ENCODE data around the gene MBNL1. TPM values are rescaled to one million over a fixed set of nuclear protein-coding genes. Genes with fewer than 3 reads are reported as not detected.

Gene MBNL1
- total RNA-seq, 1 experiment from 2014 or later, result 200 TPM

GRCh38 chr3:152469248-152470025 is 200.7 kb downstream of the MBNL1 start:
- H3K27me3 ChIP-seq (ENCODE audit: insufficient read depth, low read length), result no peaks in the 10 kb centered on the region
- ATAC-seq, result no peak
- no peaks in the 10 kb centered on the region for H4K20me1 ChIP-seq (ENCODE audit: insufficient read depth)
- H3K4me3 ChIP-seq (replicated peaks in 1 of 2; ENCODE audit: low read depth in 1 of 2, low read length in 2 of 2), result no peak overlapping the region
- 0 out of 4 replicates have a peak, but pooled peaks cover 2 to 5% of the 10 kb centered on the region in 2 experiments for H3K36me3 ChIP-seq (ENCODE audit: control insufficient read depth in 1 of 2, insufficient read depth in 2 of 2, low read length in 2 of 2)
- H3K9ac ChIP-seq (ENCODE audit: low read length), result no peak overlapping the region
- H3K79me2 ChIP-seq (ENCODE audit: insufficient read depth, low read length), result no peaks in the 10 kb centered on the region
- no peak overlapping the region for H3K4me2 ChIP-seq (ENCODE audit: low read length)
- ChIA-PET RAD21 (ENCODE audit: low non-redundant PET in 1 of 2, low total read pairs in 2 of 2, uncharacterized antibody in 2 of 2, unreplicated experiment in 2 of 2) (no interaction called here), POLR2A (no interaction called here), CTCF (no interaction called here)
- H3K27ac ChIP-seq (ENCODE audit: low read depth, low read length), result no peak overlapping the region
- no peak for DNase-seq (ENCODE audit: low read depth, low spot score)
- H2AFZ ChIP-seq (ENCODE audit: low read depth, low read length, poor library complexity, severe bottlenecking), result no peak overlapping the region
- no peaks in the 10 kb centered on the region for H3K9me2 ChIP-seq (ENCODE audit: insufficient read depth)
- H3K4me1 ChIP-seq (ENCODE audit: control insufficient read depth in 1 of 2, insufficient read depth in 2 of 2, low read length in 2 of 2), result no peaks in the 10 kb centered on the region
- intact Hi-C loops (cut with micrococcal nuclease), result loop anchor here (5.0 kb wide), 1 partner anchor 53 kb away; no protein-coding TSS in a partner anchor
- H3K9me3 ChIP-seq (ENCODE audit: control insufficient read depth in 1 of 2, insufficient read depth in 1 of 2, low read depth in 1 of 2, low read length in 2 of 2), result no peaks in the 10 kb centered on the region
- no TSS peak for BruUV-seq (replicated peaks)
- TF ChIP-seq JUND (IDR thresholded peaks at IDR 0.05), result no peak
- no peak for TF ChIP-seq TCF7L2 (IDR thresholded peaks at IDR 0.05; ENCODE audit: borderline replicate concordance, extremely low read depth, insufficient read depth, insufficient read length)
- no peak for TF ChIP-seq ATF3 (IDR thresholded peaks at IDR 0.05)
- TF ChIP-seq POLR2AphosphoS5 (IDR thresholded peaks at IDR 0.05; ENCODE audit: low read depth, low read length), result no peak
- no peak for TF ChIP-seq SIN3A (IDR thresholded peaks at IDR 0.05; ENCODE audit: low read depth)
- no peak for TF ChIP-seq ELF1 (IDR thresholded peaks at IDR 0.05; ENCODE audit: borderline replicate concordance, low read depth)
- TF ChIP-seq SRF (IDR thresholded peaks at IDR 0.05; ENCODE audit: low read depth), result no peak

- Histone ChIP-seq H3K4me1 (ENCODE audit: control insufficient read depth in 1 of 2, insufficient read depth in 2 of 2, low read length in 2 of 2) (no peaks in the 10 kb centered on the region), H2AFZ (ENCODE audit: low read depth, low read length, poor library complexity, severe bottlenecking) (no peak overlapping the region), H3K36me3 (ENCODE audit: control insufficient read depth in 1 of 2, insufficient read depth in 2 of 2, low read length in 2 of 2) (0 out of 4 replicates have a peak, but pooled peaks cover 0 to 2% of the 10 kb centered on the region in 2 experiments), H3K4me3 (replicated peaks in 1 of 2; ENCODE audit: low read depth in 1 of 2, low read length in 2 of 2) (no peak overlapping the region), H3K27ac (ENCODE audit: low read depth, low read length) (no peak overlapping the region), H3K79me2 (ENCODE audit: insufficient read depth, low read length) (no peaks in the 10 kb centered on the region), H3K27me3 (ENCODE audit: insufficient read depth, low read length) (no peaks in the 10 kb centered on the region), H3K9me3 (ENCODE audit: control insufficient read depth in 1 of 2, insufficient read depth in 1 of 2, low read depth in 1 of 2, low read length in 2 of 2) (no peaks in the 10 kb centered on the region), H3K9ac (ENCODE audit: low read length) (no peak overlapping the region), H4K20me1 (ENCODE audit: insufficient read depth) (no peaks in the 10 kb centered on the region), H3K4me2 (ENCODE audit: low read length) (no peak overlapping the region), H3K9me2 (ENCODE audit: insufficient read depth) (no peaks in the 10 kb centered on the region)
- intact Hi-C loops (cut with micrococcal nuclease), result loop anchor here (5.0 kb wide), 1 partner anchor 52 kb away; no protein-coding TSS in a partner anchor
- TF ChIP-seq REST (IDR thresholded peaks at IDR 0.05; ENCODE audit: low read depth) (no peak), JUND (IDR thresholded peaks at IDR 0.05) (no peak), CBX3 (IDR thresholded peaks at IDR 0.05; ENCODE audit: low read depth) (no peak), YY1 (IDR thresholded peaks at IDR 0.05; ENCODE audit: extremely low read depth, insufficient replicate concordance, low read depth, low read length) (no peak), CTCF (IDR thresholded peaks at IDR 0.05 in 2 of 3, conservative IDR thresholded peaks at IDR 0.05 in 1 of 3; ENCODE audit: borderline replicate concordance in 1 of 3, insufficient read depth in 1 of 3, low read depth in 2 of 3, low read length in 2 of 3) (no peak), ELF1 (IDR thresholded peaks at IDR 0.05; ENCODE audit: borderline replicate concordance, low read depth) (no peak)
- CTCF ChIA-PET, result no interaction called here
- DNase-seq (ENCODE audit: low read depth, low spot score), result no peak
- ATAC-seq, result no peak
- no TSS peak for BruUV-seq (replicated peaks)
- RAD21 ChIA-PET (ENCODE audit: low non-redundant PET in 1 of 2, low total read pairs in 2 of 2, uncharacterized antibody in 2 of 2, unreplicated experiment in 2 of 2), result no interaction called here
- POLR2A ChIA-PET, result no interaction called here
These were observed 201.4 kb downstream of the MBNL1 start for GRCh38 chr3:152470095-152470494.
